GM19193 (cell line): Measurements from ENCODE around the gene ST6GALNAC1.

Experiments
- POLR2A ChIP-seq: IDR thresholded peaks from 4 replicates; pipeline ENCODE4 v1.6.1; 2011; ENCODE audit not compliant: insufficient read depth, insufficient read length; ENCODE audit errors: extremely low read depth

The ST6GALNAC1 gene

GRCh38 chr17:76667786-76668453 lies 24.4 kb upstream of the ST6GALNAC1 start:
- no peak for TF ChIP-seq POLR2A

GRCh38 chr17:76667491-76667755 lies 23.9 kb upstream of the ST6GALNAC1 start:
- no peak for TF ChIP-seq POLR2A

- TF ChIP-seq POLR2A, result no peak
These were observed 17.1 kb upstream of the ST6GALNAC1 start for GRCh38 chr17:76660656-76661042.

- TF ChIP-seq POLR2A, result no peak
These were observed 16.5 kb upstream of the ST6GALNAC1 start for GRCh38 chr17:76659928-76660655.

GRCh38 chr17:76658242-76658662 lies 14.7 kb upstream of the ST6GALNAC1 start:
- no peak for TF ChIP-seq POLR2A

GRCh38 chr17:76657505-76658241 lies 14.1 kb upstream of the ST6GALNAC1 start:
- TF ChIP-seq POLR2A, result no peak

GRCh38 chr17:76654408-76654807 lies 10.9 kb upstream of the ST6GALNAC1 start:
- no peak for TF ChIP-seq POLR2A

- no peak for TF ChIP-seq POLR2A
These were observed 6.9 kb upstream of the ST6GALNAC1 start for GRCh38 chr17:76650504-76650903.

GRCh38 chr17:76646712-76647111 lies 3.2 kb upstream of the ST6GALNAC1 start:
- TF ChIP-seq POLR2A, result no peak

- TF ChIP-seq POLR2A, result no peak
These were observed 1.9 kb upstream of the ST6GALNAC1 start for GRCh38 chr17:76645481-76645880.

GRCh38 chr17:76644995-76645394 lies 1.4 kb upstream of the ST6GALNAC1 start:
- no peak for TF ChIP-seq POLR2A

- no peak for TF ChIP-seq POLR2A
These were observed 563 bp downstream of the ST6GALNAC1 start for GRCh38 chr17:76642994-76643393.

- no peak for TF ChIP-seq POLR2A
These were observed 1.5 kb downstream of the ST6GALNAC1 start for GRCh38 chr17:76642032-76642561.

GRCh38 chr17:76641501-76641900 lies 2.1 kb downstream of the ST6GALNAC1 start:
- TF ChIP-seq POLR2A, result no peak

GRCh38 chr17:76640550-76641380 lies 2.8 kb downstream of the ST6GALNAC1 start:
- TF ChIP-seq POLR2A, result no peak

- no peak for TF ChIP-seq POLR2A
These were observed 5.3 kb downstream of the ST6GALNAC1 start for GRCh38 chr17:76638263-76638662.
